Lower leg skin (tissue), 4 donors: ENCODE measurements around the gene LEFTY1. TPM values are rescaled to one million over a fixed set of nuclear protein-coding genes. Genes with fewer than 3 reads are reported as not detected.

Experiments used
- DNase-seq, 2 donors: peaks; one replicate each; pipeline ENCODE4 v3.0.0-alpha.2; 2019; ENCODE audit warnings: low spot score in 2 of 2
- H3K4me3 ChIP-seq: fragments of 200-600 bp; sonication (generic); 2 replicates; pipeline ENCODE4 v1.5.1; 2017; ENCODE audit warnings: mild to moderate bottlenecking, low read depth; ENCODE audit not compliant: poor library complexity, severe bottlenecking
- CTCF ChIP-seq, 3 donors: fragments of 450-650 bp; IDR thresholded peaks; one replicate each; pipeline ENCODE4 v1.5.1; 2016; ENCODE audit warnings: antibody characterized with exemption in 3 of 3, mild to moderate bottlenecking in 3 of 3, moderate library complexity in 2 of 3
- POLR2A ChIP-seq, 2 donors: fragments of 450-650 bp; IDR thresholded peaks; one replicate each; pipeline ENCODE4 v1.6.1; 2016 to 2017; ENCODE audit warnings: antibody characterized with exemption in 2 of 2, mild to moderate bottlenecking in 1 of 2, moderate library complexity in 1 of 2
- WGBS, 2 donors: methylation state at CpG; one replicate each; pipeline ENCODE4 v1.1.5; 2018; 5-methylcytosine and 5-hydroxymethylcytosine counted together
- intact Hi-C: fragments of 100-400 bp; cut with DNase I; formaldehyde crosslinking; loops from one replicate; pipeline ENCODE4 v1.15.0; 2023; ENCODE audit warnings: low total_unique reads
- total RNA-seq, 4 donors: library from RNA; depleted of rRNA; stranded (reverse); fragments of >200 nt; gene quantifications; one replicate each; pipeline ENCODE4 v1.1.0, GENCODE V29; 2016

LEFTY1 gene
- total RNA-seq, 4 donors from 2014 or later, result 0.19 to 1.2 (median 0.39) TPM; not detected in 1

DNA sequence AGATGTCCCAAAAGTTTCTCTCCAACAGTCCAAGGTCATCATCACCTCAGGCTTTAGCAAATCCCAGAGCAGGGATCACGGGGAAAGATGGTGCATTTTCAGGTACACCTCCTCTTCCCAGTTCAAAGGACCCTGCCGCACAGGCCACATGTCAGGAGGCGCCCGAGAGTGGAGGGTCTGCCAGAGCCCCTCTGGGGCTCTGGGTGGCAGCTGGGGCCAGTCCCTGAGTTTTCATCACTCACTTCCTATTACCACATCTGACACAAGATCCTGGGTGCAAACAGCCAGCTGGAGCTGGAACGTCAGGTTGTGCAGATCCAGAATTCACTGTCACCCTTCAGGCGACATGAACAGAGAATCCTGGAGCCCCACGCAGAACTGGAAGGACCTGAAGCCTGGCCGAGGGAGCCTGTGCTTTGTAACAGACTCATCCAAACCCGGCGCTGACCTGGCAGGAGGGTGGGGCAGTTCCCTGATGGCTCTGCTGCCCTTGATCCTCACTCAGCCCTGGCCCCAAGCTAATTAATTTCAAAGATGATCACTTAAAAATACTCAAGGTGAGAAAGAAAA, 15.6 kb downstream of the LEFTY1 start:
- DNase-seq, result no peak
- WGBS, 2 donors, result 86 to 88% methylated on average over 10 of the region's 10 CpGs
- H3K4me3 ChIP-seq, result no peak overlapping the region
- intact Hi-C loops, result no loop called here
- TF ChIP-seq POLR2A (IDR thresholded peaks at IDR 0.05) (no peak), CTCF (IDR thresholded peaks at IDR 0.05) (no peak)

GRCh38 chr1:225872075-225872430, 16.9 kb downstream of the LEFTY1 start:
- H3K4me3 ChIP-seq, result no peak overlapping the region
- no peak for TF ChIP-seq POLR2A (IDR thresholded peaks at IDR 0.05)
- no peak for TF ChIP-seq CTCF (IDR thresholded peaks at IDR 0.05)
- 73 to 83% methylated on average over 3 of the region's 3 CpGs for WGBS, 2 donors
- intact Hi-C loops, result no loop called here
- no peak for DNase-seq

GRCh38 chr1:225871359-225872074, 17.4 kb downstream of the LEFTY1 start:
- no peak overlapping the region for H3K4me3 ChIP-seq
- intact Hi-C loops, result no loop called here
- DNase-seq, result no peak
- WGBS, 2 donors, result 75 to 76% methylated on average over 11 of the region's 11 CpGs
- no peak for TF ChIP-seq POLR2A (IDR thresholded peaks at IDR 0.05)
- TF ChIP-seq CTCF (IDR thresholded peaks at IDR 0.05), result no peak

- intact Hi-C loops, result no loop called here
- no peak for TF ChIP-seq POLR2A (IDR thresholded peaks at IDR 0.05)
- no peak for TF ChIP-seq CTCF (IDR thresholded peaks at IDR 0.05)
- no peak overlapping the region for H3K4me3 ChIP-seq
- no peak for DNase-seq
- WGBS, 2 donors, result 55 to 59% methylated on average over 3 of the region's 3 CpGs
Observed at GRCh38 chr1:225870911-225871310, 18.0 kb downstream of the LEFTY1 start.

DNA sequence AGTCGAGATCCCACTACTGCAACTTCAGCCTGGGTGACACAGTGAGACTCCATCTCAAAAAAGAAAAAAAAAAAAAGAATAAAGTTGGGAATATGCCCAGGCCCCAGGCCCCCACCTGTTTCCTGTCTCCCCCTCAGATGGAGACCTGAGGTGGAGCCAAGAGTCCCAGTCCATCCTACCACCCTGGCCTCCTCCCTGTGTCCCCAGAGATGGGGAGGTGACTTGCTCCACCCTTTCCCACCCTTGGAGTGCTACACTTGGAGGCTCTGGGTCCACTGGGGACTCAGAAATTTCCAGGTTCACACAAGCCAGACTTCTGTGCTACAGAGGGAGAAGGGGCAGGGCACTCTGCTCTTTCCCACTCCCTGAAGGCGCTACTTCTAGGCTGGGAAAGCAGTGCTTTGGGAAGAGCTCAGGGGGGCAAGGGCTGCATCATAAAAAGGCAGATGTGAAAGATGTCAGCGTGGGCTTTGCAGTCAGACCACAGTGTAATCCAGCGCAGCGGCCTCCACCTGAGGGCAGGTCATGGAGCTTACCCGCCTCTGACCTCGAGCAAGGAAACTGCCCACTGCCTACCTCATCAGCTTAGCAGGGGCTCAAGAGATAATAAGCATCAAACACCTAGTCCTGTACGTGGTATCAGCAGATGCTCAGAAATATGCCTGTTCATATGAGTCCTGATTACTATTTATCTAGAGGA, 20.2 kb downstream of the LEFTY1 start:
- intact Hi-C loops, result no loop called here
- no peak for TF ChIP-seq CTCF (IDR thresholded peaks at IDR 0.05)
- no peak for TF ChIP-seq POLR2A (IDR thresholded peaks at IDR 0.05)
- H3K4me3 ChIP-seq, result no peak overlapping the region
- WGBS, 2 donors, result 85 to 89% methylated on average over 8 of the region's 8 CpGs
- no peak for DNase-seq
